ENCODE measurements around the gene PDE11A.
"Not testable (repeated sequence)": the region's sequence is repeated elsewhere in the genome, so short reads cannot be mapped to it uniquely, and the experiment has no call there.

The PDE11A gene

GRCh38 chr2:177983183-177983788 is 89.3 kb downstream of the PDE11A start:
- TF ChIP-seq CTCF (IDR thresholded peaks at IDR 0.05; ENCODE audit: control insufficient read depth, insufficient read depth, low read depth, low read length, missing control alignments), result peak; percentile 87
- DNase-seq (ENCODE audit: low read depth), result no peak
- no peak overlapping the region for H3K4me3 ChIP-seq (ENCODE audit: control insufficient read depth, low read depth, low read length)

GRCh38 chr2:177972782-177973181 is 99.8 kb downstream of the PDE11A start:
- no peak overlapping the region for H3K4me3 ChIP-seq (ENCODE audit: control insufficient read depth, low read depth, low read length)
- no peak for DNase-seq (ENCODE audit: low read depth)
- TF ChIP-seq CTCF (IDR thresholded peaks at IDR 0.05; ENCODE audit: control insufficient read depth, insufficient read depth, low read depth, low read length, missing control alignments), result no peak

- no peak for TF ChIP-seq CTCF (IDR thresholded peaks at IDR 0.05; ENCODE audit: control insufficient read depth, insufficient read depth, low read depth, low read length, missing control alignments)
- no peak for DNase-seq (ENCODE audit: low read depth)
- H3K4me3 ChIP-seq (ENCODE audit: control insufficient read depth, low read depth, low read length), result no peak overlapping the region
Observed at GRCh38 chr2:177972123-177972522, 100.5 kb downstream of the PDE11A start.

GRCh38 chr2:177970670-177971454 is 101.7 kb downstream of the PDE11A start:
- no peak overlapping the region for H3K4me3 ChIP-seq (ENCODE audit: control insufficient read depth, low read depth, low read length)
- TF ChIP-seq CTCF (IDR thresholded peaks at IDR 0.05; ENCODE audit: control insufficient read depth, insufficient read depth, low read depth, low read length, missing control alignments), result no peak
- no peak for DNase-seq (ENCODE audit: low read depth)

- no peak for TF ChIP-seq CTCF (IDR thresholded peaks at IDR 0.05; ENCODE audit: control insufficient read depth, insufficient read depth, low read depth, low read length, missing control alignments)
- no peak for DNase-seq (ENCODE audit: low read depth)
Observed at GRCh38 chr2:177964892-177965291, 107.7 kb downstream of the PDE11A start.

GRCh38 chr2:177952151-177952550 is 120.4 kb downstream of the PDE11A start:
- no peak for DNase-seq (ENCODE audit: low read depth)
- H3K4me3 ChIP-seq (ENCODE audit: control insufficient read depth, low read depth, low read length), result no peak overlapping the region
- no peak for TF ChIP-seq CTCF (IDR thresholded peaks at IDR 0.05; ENCODE audit: control insufficient read depth, insufficient read depth, low read depth, low read length, missing control alignments)

More at GRCh38 chr2:177964892-177965291, 107.7 kb downstream of the PDE11A start:
- no peak overlapping the region for H3K4me3 ChIP-seq (ENCODE audit: control insufficient read depth, low read depth, low read length)

GRCh38 chr2:177947598-177947997 is 125.0 kb downstream of the PDE11A start:
- DNase-seq (ENCODE audit: low read depth); H3K4me3 ChIP-seq (ENCODE audit: control insufficient read depth, low read depth, low read length): not testable (repeated sequence)

- not testable (repeated sequence) for DNase-seq (ENCODE audit: low read depth); H3K4me3 ChIP-seq (ENCODE audit: control insufficient read depth, low read depth, low read length)
Observed at GRCh38 chr2:177944530-177944929, 128.0 kb downstream of the PDE11A start.

Measured in AG09309 (cell line).